DND-41 (cell line): ENCODE results near the gene DCAKD.

ENCODE experiments used
- ATAC-seq: fragments of 200-7000 bp; cut with Tn5 transposase; 3 replicates; pipeline ENCODE4 v1.9.1; 2021; ENCODE audit warnings: low read depth; ENCODE audit not compliant: insufficient read depth
- DNase-seq: peaks from one replicate; pipeline ENCODE4 v3.0.0-alpha.2; 2020
- H2AFZ ChIP-seq: 2 replicates; pipeline ENCODE4 v1.6.0; 2012; ENCODE audit warnings: low read depth, low read length
- H3K27ac ChIP-seq: 2 replicates; pipeline ENCODE4 v1.5.1; 2012; ENCODE audit warnings: low read length, inconsistent platforms
- H3K27me3 ChIP-seq: fragments of 200-600 bp; sonication (generic); 2 replicates; pipeline ENCODE4 v1.6.0; 2012; ENCODE audit warnings: low read length, mild to moderate bottlenecking, inconsistent platforms; ENCODE audit not compliant: insufficient read depth, poor library complexity
- H3K36me3 ChIP-seq: 2 replicates; pipeline ENCODE4 v1.5.1; 2012; ENCODE audit warnings: low read length, inconsistent platforms; ENCODE audit not compliant: insufficient read depth
- H3K4me1 ChIP-seq: 2 replicates; pipeline ENCODE4 v1.5.1; 2012; ENCODE audit warnings: mild to moderate bottlenecking, low read length; ENCODE audit not compliant: insufficient read depth
- H3K4me2 ChIP-seq: 2 replicates; pipeline ENCODE4 v1.6.0; 2012; ENCODE audit warnings: mild to moderate bottlenecking, moderate library complexity, low read length, inconsistent platforms; ENCODE audit not compliant: insufficient read depth
- H3K4me3 ChIP-seq, 2 experiments: fragments of 200-600 bp in 1 of 2; shearing (Covaris generic) in 1 of 2; 2 replicates each; pipeline ENCODE4 v1.5.1; 2012 to 2016; ENCODE audit warnings: inconsistent platforms in 2 of 2, low read length in 2 of 2, mild to moderate bottlenecking in 2 of 2, low read depth in 1 of 2, moderate library complexity in 1 of 2
- H3K79me2 ChIP-seq: 2 replicates; pipeline ENCODE4 v1.6.0; 2012; ENCODE audit warnings: low read length, inconsistent platforms; ENCODE audit not compliant: insufficient read depth
- H3K9ac ChIP-seq: 2 replicates; pipeline ENCODE4 v1.6.0; 2012; ENCODE audit warnings: low read depth, mild to moderate bottlenecking, inconsistent platforms, low read length, moderate library complexity
- H3K9me3 ChIP-seq: 2 replicates; pipeline ENCODE4 v1.5.1; 2012; ENCODE audit warnings: low read length, moderate library complexity, mild to moderate bottlenecking, inconsistent platforms; ENCODE audit not compliant: insufficient read depth, severe bottlenecking
- H4K20me1 ChIP-seq: 2 replicates; pipeline ENCODE4 v1.6.0; 2012; ENCODE audit warnings: low read length; ENCODE audit not compliant: insufficient read depth
- CTCF ChIP-seq: IDR thresholded peaks from 2 replicates; pipeline ENCODE4 v1.5.1; 2012; ENCODE audit warnings: borderline replicate concordance, low read length, moderate library complexity, mild to moderate bottlenecking; ENCODE audit not compliant: poor library complexity, severe bottlenecking; ENCODE audit errors: extremely low read depth
- EZH2 ChIP-seq: IDR thresholded peaks from 3 replicates; pipeline ENCODE4 v1.6.1; 2012; ENCODE audit warnings: borderline replicate concordance, low read depth, mild to moderate bottlenecking, moderate library complexity, low read length, inconsistent platforms; ENCODE audit not compliant: severe bottlenecking

The DCAKD gene

GRCh38 chr17:45036691-45037090 lies 14.7 kb downstream of the DCAKD start:
- H3K9me3 ChIP-seq: no peaks in the 10 kb centered on the region
- H3K79me2 ChIP-seq: peaks cover 47% of the 10 kb centered on the region
- DNase-seq (no peak), ATAC-seq (no peak)
- H2AFZ ChIP-seq: no peak overlapping the region
- no peaks in the 10 kb centered on the region for H3K4me1 ChIP-seq
- no peaks in the 10 kb centered on the region for H3K27me3 ChIP-seq
- H4K20me1 ChIP-seq: peaks cover 40% of the 10 kb centered on the region; the same call in 1 of the 2 replicates
- H3K36me3 ChIP-seq: peaks cover 45% of the 10 kb centered on the region
- H3K9ac ChIP-seq: no peak overlapping the region
- TF ChIP-seq EZH2 (no peak), CTCF (no peak)
- H3K4me3 ChIP-seq: no peak overlapping the region
- no peak overlapping the region for H3K27ac ChIP-seq
- no peak overlapping the region for H3K4me2 ChIP-seq

GRCh38 chr17:45035848-45036247 lies 15.6 kb downstream of the DCAKD start:
- H3K79me2 ChIP-seq: peaks cover 41% of the 10 kb centered on the region
- no peaks in the 10 kb centered on the region for H3K9me3 ChIP-seq
- DNase-seq (no peak), ATAC-seq (no peak)
- H3K27ac ChIP-seq: no peak overlapping the region
- no peak overlapping the region for H3K4me3 ChIP-seq
- H3K9ac ChIP-seq: no peak overlapping the region
- H3K27me3 ChIP-seq: no peaks in the 10 kb centered on the region
- no peaks in the 10 kb centered on the region for H3K4me1 ChIP-seq
- peaks cover 53% of the 10 kb centered on the region for H3K36me3 ChIP-seq
- H4K20me1 ChIP-seq: peaks cover 36% of the 10 kb centered on the region; the same call in 1 of the 2 replicates
- H2AFZ ChIP-seq: no peak overlapping the region
- TF ChIP-seq EZH2: no peak
- TF ChIP-seq CTCF: no peak
- no peak overlapping the region for H3K4me2 ChIP-seq

DNA sequence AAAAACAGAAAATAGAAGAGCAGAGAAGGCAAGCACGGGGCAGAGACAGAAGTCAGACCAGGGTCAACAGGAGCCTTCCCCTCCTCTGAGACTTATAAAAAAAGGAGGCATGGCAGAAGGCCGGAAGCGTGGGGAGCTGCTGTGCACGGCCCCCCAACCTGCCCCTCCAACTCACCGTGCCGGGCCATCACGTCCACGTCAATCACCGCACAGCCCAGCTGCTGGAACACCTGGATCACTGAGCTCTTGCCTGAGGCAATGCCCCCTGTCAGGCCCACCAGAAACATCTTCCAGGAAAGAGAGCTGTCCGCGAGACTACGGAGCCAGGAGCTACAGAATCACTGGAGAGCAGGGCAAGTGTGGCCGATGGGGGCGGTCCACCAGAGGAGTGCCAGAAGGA lies 16.8 kb downstream of the DCAKD start:
- H3K27me3 ChIP-seq: no peaks in the 10 kb centered on the region
- peaks cover 33% of the 10 kb centered on the region for H3K79me2 ChIP-seq
- H3K4me2 ChIP-seq: no peak overlapping the region
- no peak for ATAC-seq
- no peak overlapping the region for H2AFZ ChIP-seq
- H3K4me1 ChIP-seq: no peaks in the 10 kb centered on the region
- H3K4me3 ChIP-seq: no peak overlapping the region
- H4K20me1 ChIP-seq: peaks cover 30% of the 10 kb centered on the region; the same call in 1 of the 2 replicates
- TF ChIP-seq CTCF (no peak), EZH2 (no peak)
- H3K9ac ChIP-seq: no peak overlapping the region
- no peak overlapping the region for H3K27ac ChIP-seq
- DNase-seq: no peak
- peaks cover 65% of the 10 kb centered on the region for H3K36me3 ChIP-seq
- H3K9me3 ChIP-seq: no peaks in the 10 kb centered on the region

- Histone ChIP-seq H3K4me3 (no peak overlapping the region), H3K9ac (no peak overlapping the region), H4K20me1 (peaks cover 16% of the 10 kb centered on the region; the same call in 1 of the 2 replicates), H3K27me3 (no peaks in the 10 kb centered on the region), H3K4me1 (no peaks in the 10 kb centered on the region), H2AFZ (no peak overlapping the region), H3K4me2 (no peak overlapping the region), H3K36me3 (peaks cover 74% of the 10 kb centered on the region), H3K27ac (no peak overlapping the region), H3K79me2 (peaks cover 15% of the 10 kb centered on the region), H3K9me3 (no peaks in the 10 kb centered on the region)
- TF ChIP-seq EZH2: no peak
- TF ChIP-seq CTCF: no peak
- DNase-seq (no peak), ATAC-seq (no peak)
Measured at GRCh38 chr17:45032174-45032541, 19.3 kb downstream of the DCAKD start.
